Muscle layer of duodenum (tissue), 2 donors: ENCODE data around the gene CYP17A1.

Experiments
- H3K27ac ChIP-seq: one replicate; pipeline ENCODE4 v1.7.0; 2013; ENCODE audit warnings: mild to moderate bottlenecking, low read length
- H3K27me3 ChIP-seq: one replicate; pipeline ENCODE4 v1.7.0; 2013; ENCODE audit warnings: low read depth, mild to moderate bottlenecking, control low read depth, low read length
- H3K36me3 ChIP-seq, 2 donors: one replicate each; pipeline ENCODE4 v1.7.0; 2013; ENCODE audit warnings: low read length in 2 of 2, control low read depth in 1 of 2, mild to moderate bottlenecking in 1 of 2; ENCODE audit not compliant: insufficient read depth in 2 of 2, control insufficient read depth in 1 of 2
- H3K4me1 ChIP-seq, 2 donors: one replicate each; pipeline ENCODE4 v1.7.0; 2013; ENCODE audit warnings: low read length in 2 of 2, mild to moderate bottlenecking in 2 of 2, control low read depth in 1 of 2, moderate library complexity in 1 of 2; ENCODE audit not compliant: insufficient read depth in 2 of 2, control insufficient read depth in 1 of 2
- H3K4me3 ChIP-seq, 2 donors: one replicate each; pipeline ENCODE4 v1.7.0; 2013; ENCODE audit warnings: low read length in 2 of 2, low read depth in 1 of 2, mild to moderate bottlenecking in 1 of 2
- H3K9me3 ChIP-seq, 2 donors: one replicate each; pipeline ENCODE4 v1.7.0; 2013; ENCODE audit warnings: low read length in 2 of 2, control low read depth in 1 of 2, mild to moderate bottlenecking in 1 of 2; ENCODE audit not compliant: control insufficient read depth in 1 of 2
- donor health status: healthy.

Gene CYP17A1

GRCh38 chr10:102781921-102782557 is 55.2 kb downstream of the CYP17A1 start:
- Histone ChIP-seq H3K4me3 (peak overlapping the region; percentile 18 to 36), H3K36me3 (no peaks in the 10 kb centered on the region), H3K27me3 (no peaks in the 10 kb centered on the region), H3K9me3 (no peaks in the 10 kb centered on the region), H3K4me1 (peaks cover 40 to 68% of the 10 kb centered on the region in 2 donors), H3K27ac (peak overlapping the region; percentile 94)

GRCh38 chr10:102781090-102781920 is 55.9 kb downstream of the CYP17A1 start:
- no peak overlapping the region for H3K4me3 ChIP-seq
- no peaks in the 10 kb centered on the region for H3K36me3 ChIP-seq
- H3K27ac ChIP-seq: peak overlapping the region; percentile 94
- peaks cover 34 to 61% of the 10 kb centered on the region in 2 donors for H3K4me1 ChIP-seq
- H3K27me3 ChIP-seq: no peaks in the 10 kb centered on the region
- no peaks in the 10 kb centered on the region for H3K9me3 ChIP-seq
